ENCODE data around the gene RIMS4.
"Not testable (repeated sequence)": the region's sequence is repeated elsewhere in the genome, so short reads cannot be mapped to it uniquely, and the experiment has no call there.

The RIMS4 gene

GRCh38 chr20:44792796-44793195 is 17.6 kb downstream of the RIMS4 start:
- no peak for DNase-seq

GRCh38 chr20:44790638-44791393 is 19.5 kb downstream of the RIMS4 start:
- DNase-seq, result no peak

GRCh38 chr20:44788706-44789456 is 21.5 kb downstream of the RIMS4 start:
- no peak for DNase-seq

- DNase-seq, result no peak
These were observed 23.0 kb downstream of the RIMS4 start for GRCh38 chr20:44787299-44787698.

GRCh38 chr20:44785768-44786167 is 24.6 kb downstream of the RIMS4 start:
- DNase-seq, result no peak

- no peak for DNase-seq
These were observed 25.7 kb downstream of the RIMS4 start for GRCh38 chr20:44784688-44785087.

GRCh38 chr20:44781791-44782190 is 28.6 kb downstream of the RIMS4 start:
- no peak for DNase-seq

- no peak for DNase-seq
These were observed 29.2 kb downstream of the RIMS4 start for GRCh38 chr20:44781118-44781517.

GRCh38 chr20:44780226-44780625 is 30.1 kb downstream of the RIMS4 start:
- peak in 2 of 5 donors; percentile 8 to 29 for DNase-seq

GRCh38 chr20:44776980-44777379 is 33.4 kb downstream of the RIMS4 start:
- DNase-seq, result no peak

- DNase-seq, result no peak
These were observed 37.1 kb downstream of the RIMS4 start for GRCh38 chr20:44773070-44773829.

- no peak for DNase-seq
These were observed 37.7 kb downstream of the RIMS4 start for GRCh38 chr20:44772636-44773035.

GRCh38 chr20:44771172-44771535 is 39.2 kb downstream of the RIMS4 start:
- DNase-seq, result no peak

GRCh38 chr20:44770484-44771171 is 39.7 kb downstream of the RIMS4 start:
- DNase-seq, result no peak

- no peak for DNase-seq
These were observed 40.9 kb downstream of the RIMS4 start for GRCh38 chr20:44769481-44769863.

- no peak for DNase-seq
These were observed 41.4 kb downstream of the RIMS4 start for GRCh38 chr20:44768854-44769480.

- DNase-seq, result no peak
These were observed 42.1 kb downstream of the RIMS4 start for GRCh38 chr20:44768256-44768655.

- DNase-seq, result no peak
These were observed 44.5 kb downstream of the RIMS4 start for GRCh38 chr20:44765701-44766347.

GRCh38 chr20:44765091-44765490 is 45.3 kb downstream of the RIMS4 start:
- DNase-seq, result no peak

GRCh38 chr20:44763798-44764197 is 46.5 kb downstream of the RIMS4 start:
- DNase-seq, result not testable (repeated sequence)

- no peak for DNase-seq
These were observed 47.7 kb downstream of the RIMS4 start for GRCh38 chr20:44762466-44763140.

Data from T-helper 1 cell (primary cell).